Left ventricle myocardium inferior (tissue), 1 donor: Measurements from ENCODE around the gene KLC1. TPM values are rescaled to one million over a fixed set of nuclear protein-coding genes. Genes with fewer than 3 reads are reported as not detected.

Source experiments
- DNase-seq: peaks from one replicate; pipeline ENCODE4 v3.0.0-alpha.2; 2020
- H3K27ac ChIP-seq: fragments of 200-600 bp; replicated peaks from 2 replicates; pipeline ENCODE4 v1.8.0; 2021
- H3K27me3 ChIP-seq: fragments of 200-600 bp; 2 replicates; pipeline ENCODE4 v1.8.0; 2021; ENCODE audit warnings: low read depth
- H3K36me3 ChIP-seq: fragments of 200-600 bp; 2 replicates; pipeline ENCODE4 v1.8.0; 2021
- H3K4me1 ChIP-seq: fragments of 200-600 bp; 2 replicates; pipeline ENCODE4 v1.8.0; 2021
- H3K4me3 ChIP-seq: fragments of 200-600 bp; 2 replicates; pipeline ENCODE4 v1.8.0; 2021; ENCODE audit warnings: mild to moderate bottlenecking, moderate library complexity
- H3K9me3 ChIP-seq: fragments of 200-600 bp; replicated peaks from 2 replicates; pipeline ENCODE4 v1.8.0; 2021
- intact Hi-C: fragments of 100-400 bp; cut with micrococcal nuclease; formaldehyde crosslinking; loops from one replicate; pipeline ENCODE4 v1.11.0; 2022
- total RNA-seq: library from RNA; stranded (reverse); fragmentation: NEBNext Ultra II Directional; extraction: Animal tissue kit (Norgen Biotek cat#: 25700); gene quantifications from one replicate; pipeline ENCODE4 v1.2.1, GENCODE V29; 2021
- TF ChIP-seq, protein P1 (sequence below): fragments of 200-600 bp; IDR thresholded peaks from 2 replicates; pipeline ENCODE4 v1.8.0; 2021; ENCODE audit warnings: antibody characterized with exemption, mild to moderate bottlenecking, borderline replicate concordance
- donor health status: DM: no; HTN: yes; CAD: no; lungs with severe emphysema.

The KLC1 gene
- total RNA-seq, 1 donor from 2014 or later, result 137 TPM

DNA sequence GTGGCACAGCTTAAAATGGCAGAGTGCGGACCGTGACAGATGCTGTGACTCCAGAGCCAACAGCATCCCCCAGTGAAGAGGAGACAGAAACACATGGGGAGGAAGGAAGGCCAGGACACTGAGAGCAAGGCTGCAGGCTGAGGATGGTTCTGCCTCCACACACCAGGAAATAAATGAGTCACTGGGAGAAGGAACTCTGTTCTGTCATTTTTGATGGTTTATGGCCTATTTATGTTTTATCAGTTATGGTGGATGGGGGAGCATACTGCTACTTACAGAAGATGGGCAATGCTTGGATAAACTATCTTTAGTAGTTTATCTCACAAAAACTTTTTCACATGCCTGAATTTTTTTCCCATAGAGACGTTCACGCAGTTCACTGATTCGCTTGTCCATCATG lies 120.4 kb downstream of the KLC1 start:
- Histone ChIP-seq H3K36me3 (peaks cover 97% of the 10 kb centered on the region), H3K4me1 (no peaks in the 10 kb centered on the region), H3K27ac (no peak overlapping the region), H3K4me3 (no peak overlapping the region), H3K27me3 (no peaks in the 10 kb centered on the region), H3K9me3 (no peaks in the 10 kb centered on the region)
- DNase-seq, result no peak
- intact Hi-C loops, result no loop called here
- TF ChIP-seq, protein P1, sequence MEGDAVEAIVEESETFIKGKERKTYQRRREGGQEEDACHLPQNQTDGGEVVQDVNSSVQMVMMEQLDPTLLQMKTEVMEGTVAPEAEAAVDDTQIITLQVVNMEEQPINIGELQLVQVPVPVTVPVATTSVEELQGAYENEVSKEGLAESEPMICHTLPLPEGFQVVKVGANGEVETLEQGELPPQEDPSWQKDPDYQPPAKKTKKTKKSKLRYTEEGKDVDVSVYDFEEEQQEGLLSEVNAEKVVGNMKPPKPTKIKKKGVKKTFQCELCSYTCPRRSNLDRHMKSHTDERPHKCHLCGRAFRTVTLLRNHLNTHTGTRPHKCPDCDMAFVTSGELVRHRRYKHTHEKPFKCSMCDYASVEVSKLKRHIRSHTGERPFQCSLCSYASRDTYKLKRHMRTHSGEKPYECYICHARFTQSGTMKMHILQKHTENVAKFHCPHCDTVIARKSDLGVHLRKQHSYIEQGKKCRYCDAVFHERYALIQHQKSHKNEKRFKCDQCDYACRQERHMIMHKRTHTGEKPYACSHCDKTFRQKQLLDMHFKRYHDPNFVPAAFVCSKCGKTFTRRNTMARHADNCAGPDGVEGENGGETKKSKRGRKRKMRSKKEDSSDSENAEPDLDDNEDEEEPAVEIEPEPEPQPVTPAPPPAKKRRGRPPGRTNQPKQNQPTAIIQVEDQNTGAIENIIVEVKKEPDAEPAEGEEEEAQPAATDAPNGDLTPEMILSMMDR, result no peak

DNA sequence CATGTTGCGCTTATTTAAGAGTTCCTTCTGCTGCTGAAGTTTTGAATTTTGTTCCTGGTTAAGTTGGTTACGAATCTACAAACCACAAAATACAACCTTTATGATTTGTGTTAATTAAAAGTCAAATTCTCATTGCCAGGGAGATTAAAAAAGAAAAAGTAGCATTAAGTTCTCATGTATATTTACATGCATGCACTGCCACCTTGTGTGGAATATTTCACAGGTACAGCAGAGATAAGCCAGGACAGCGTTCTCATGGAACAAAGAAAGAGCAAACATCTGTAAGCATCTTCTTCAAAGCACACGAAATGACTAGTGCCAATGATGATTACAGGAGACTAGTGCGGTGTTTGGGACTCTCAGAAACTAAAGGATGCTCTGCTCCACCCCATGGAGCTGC lies 120.8 kb downstream of the KLC1 start:
- H3K36me3 ChIP-seq, result peaks cover 93% of the 10 kb centered on the region
- TF ChIP-seq, protein P1, result no peak
- H3K27me3 ChIP-seq, result no peaks in the 10 kb centered on the region

More for the DNA sequence above, 120.8 kb downstream of the KLC1 start:
- no peak overlapping the region for H3K27ac ChIP-seq
- H3K4me3 ChIP-seq, result no peak overlapping the region
- DNase-seq, result no peak
- H3K4me1 ChIP-seq, result no peaks in the 10 kb centered on the region
- intact Hi-C loops, result no loop called here
- H3K9me3 ChIP-seq, result no peaks in the 10 kb centered on the region

Other genes starting within 250 kb of the KLC1 start
- gene MARK3, start 243.8 kb upstream of the KLC1 start, total RNA-seq, result 103 TPM
- gene CKB, start 106.4 kb upstream of the KLC1 start, total RNA-seq, result 661 TPM
- 5.9 TPM for gene TRMT61A, start 100.0 kb upstream of the KLC1 start, total RNA-seq
- 16.7 TPM for gene BAG5, start 66.6 kb upstream of the KLC1 start, total RNA-seq
- 48.3 TPM for gene COA8, start 66.3 kb upstream of the KLC1 start, total RNA-seq
- 4.1 TPM for gene XRCC3, start 86.2 kb downstream of the KLC1 start, total RNA-seq
- 50.5 TPM for gene ZFYVE21, start 86.6 kb downstream of the KLC1 start, total RNA-seq
- gene PPP1R13B, start 218.4 kb downstream of the KLC1 start, total RNA-seq, result 104 TPM